Activated CD8-positive, alpha-beta memory T cell treated with anti-CD3 and anti-CD28 coated beads, Interleukin-2, amount 10 ng/mL, durations not matched to agents 7 days and 5 days (primary cell): ENCODE measurements around the gene MS4A18. TPM values are rescaled to one million over a fixed set of nuclear protein-coding genes. Genes with fewer than 3 reads are reported as not detected.

Experiments
- ATAC-seq: fragments of 150-1000 bp; cut with Tn5 transposase; one replicate; pipeline ENCODE4 v1.10.0; 2021; ENCODE audit warnings: moderate library complexity
- CTCF ChIA-PET: fragments of 350-600 bp; sonication (Branson Sonifier 250); formaldehyde crosslinking; loops from one replicate; lab custom pipeline; 2021; ENCODE audit warnings: antibody characterized with exemption; lab: Charles Lee
- DNase-seq: peaks from one replicate; pipeline ENCODE4 v3.0.0-alpha.2; 2020
- H3K27ac Mint-ChIP-seq: one replicate; pipeline ENCODE4 v1.8.0; 2021; ENCODE audit warnings: mild to moderate bottlenecking, mixed read lengths
- H3K27me3 Mint-ChIP-seq: one replicate; pipeline ENCODE4 v1.8.0; 2021; ENCODE audit warnings: mixed read lengths
- H3K36me3 Mint-ChIP-seq: one replicate; pipeline ENCODE4 v1.8.0; 2021; ENCODE audit warnings: mild to moderate bottlenecking, mixed read lengths
- H3K4me1 Mint-ChIP-seq: one replicate; pipeline ENCODE4 v1.8.0; 2021; ENCODE audit warnings: mixed read lengths
- H3K4me3 Mint-ChIP-seq: one replicate; pipeline ENCODE4 v1.8.0; 2021; ENCODE audit warnings: mild to moderate bottlenecking, moderate library complexity, mixed read lengths
- H3K9me3 Mint-ChIP-seq: one replicate; pipeline ENCODE4 v1.8.0; 2022; ENCODE audit warnings: low read depth, mixed read lengths
- total RNA-seq, 2 experiments: library from RNA; stranded (reverse); gene quantifications; one replicate each; pipeline ENCODE4 v1.2.3, GENCODE V29; 2021

The MS4A18 gene
- total RNA-seq, 2 experiments from 2014 or later: not detected

- Mint-ChIP-seq H3K36me3 (no peaks in the 10 kb centered on the region), H3K27ac (no peak overlapping the region), H3K4me3 (no peak overlapping the region), H3K27me3 (peaks cover 10% of the 10 kb centered on the region), H3K9me3 (no peaks in the 10 kb centered on the region), H3K4me1 (peaks cover 5% of the 10 kb centered on the region)
- ATAC-seq (no peak), DNase-seq (no peak)
- CTCF ChIA-PET: interaction anchor here (0.8 to 6.4 kb wide), 12 partner anchors 9 to 412 kb away, joined by 3 to 46 read pairs (median 4); partner anchors contain the start of gene MS4A10
Observed at GRCh38 chr11:60776167-60776566, 51.6 kb downstream of the MS4A18 start.

- DNase-seq: no peak
- Mint-ChIP-seq H3K4me1 (peaks cover 5% of the 10 kb centered on the region), H3K27me3 (peaks cover 10% of the 10 kb centered on the region), H3K36me3 (no peaks in the 10 kb centered on the region), H3K27ac (no peak overlapping the region), H3K9me3 (no peaks in the 10 kb centered on the region), H3K4me3 (no peak overlapping the region)
- CTCF ChIA-PET: interaction anchor here (1.1 to 6.4 kb wide), 5 partner anchors 12 to 122 kb away, joined by 3 to 46 read pairs (median 30); no protein-coding TSS in a partner anchor
- ATAC-seq: no peak
Observed at GRCh38 chr11:60777106-60777505, 52.6 kb downstream of the MS4A18 start.

- no peak for DNase-seq
- H3K4me1 Mint-ChIP-seq: peaks cover 5% of the 10 kb centered on the region
- peaks cover 10% of the 10 kb centered on the region for H3K27me3 Mint-ChIP-seq
- no peaks in the 10 kb centered on the region for H3K36me3 Mint-ChIP-seq
- H3K4me3 Mint-ChIP-seq: no peak overlapping the region
- H3K27ac Mint-ChIP-seq: no peak overlapping the region
- CTCF ChIA-PET: interaction anchor here (1.1 to 6.4 kb wide), 5 partner anchors 13 to 122 kb away, joined by 3 to 46 read pairs (median 11); no protein-coding TSS in a partner anchor
- no peak for ATAC-seq
- H3K9me3 Mint-ChIP-seq: no peaks in the 10 kb centered on the region
Observed at GRCh38 chr11:60777572-60777971, 53.1 kb downstream of the MS4A18 start.

GRCh38 chr11:60780065-60780464 is 55.5 kb downstream of the MS4A18 start:
- H3K9me3 Mint-ChIP-seq: no peaks in the 10 kb centered on the region
- H3K4me3 Mint-ChIP-seq: no peak overlapping the region
- H3K4me1 Mint-ChIP-seq: peaks cover 4% of the 10 kb centered on the region
- ATAC-seq (no peak), DNase-seq (no peak)
- no peak overlapping the region for H3K27ac Mint-ChIP-seq
- peaks cover 10% of the 10 kb centered on the region for H3K27me3 Mint-ChIP-seq
- no peaks in the 10 kb centered on the region for H3K36me3 Mint-ChIP-seq
- CTCF ChIA-PET: interaction anchor here (0.5 to 6.4 kb wide), 6 partner anchors 15 to 1036 kb away, joined by 3 to 46 read pairs (median 7); no protein-coding TSS in a partner anchor

- Mint-ChIP-seq H3K4me3 (no peak overlapping the region), H3K36me3 (no peaks in the 10 kb centered on the region), H3K27ac (no peak overlapping the region), H3K9me3 (no peaks in the 10 kb centered on the region), H3K27me3 (peaks cover 8% of the 10 kb centered on the region), H3K4me1 (no peaks in the 10 kb centered on the region)
- ATAC-seq (no peak), DNase-seq (no peak)
- CTCF ChIA-PET: interaction anchor here (0.8 to 1.2 kb wide), 2 partner anchors 19 to 107 kb away, joined by 3 read pairs; no protein-coding TSS in a partner anchor
Observed at GRCh38 chr11:60780774-60781173, 56.3 kb downstream of the MS4A18 start.

- Mint-ChIP-seq H3K27ac (no peak overlapping the region), H3K9me3 (no peaks in the 10 kb centered on the region), H3K36me3 (no peaks in the 10 kb centered on the region), H3K4me3 (no peak overlapping the region), H3K4me1 (no peaks in the 10 kb centered on the region), H3K27me3 (peaks cover 8% of the 10 kb centered on the region)
- no peak for DNase-seq
- CTCF ChIA-PET: interaction anchor here (1.2 to 1.8 kb wide), 2 partner anchors 49 to 106 kb away, joined by 3 to 4 read pairs; no protein-coding TSS in a partner anchor
- ATAC-seq: no peak
Observed at GRCh38 chr11:60781286-60781980, 56.9 kb downstream of the MS4A18 start.

GRCh38 chr11:60781981-60782316 is 57.4 kb downstream of the MS4A18 start:
- no peaks in the 10 kb centered on the region for H3K36me3 Mint-ChIP-seq
- no peak overlapping the region for H3K27ac Mint-ChIP-seq
- H3K9me3 Mint-ChIP-seq: no peaks in the 10 kb centered on the region
- H3K4me1 Mint-ChIP-seq: no peaks in the 10 kb centered on the region
- CTCF ChIA-PET: interaction anchor here (1.8 kb wide), 1 partner anchor 49 kb away, joined by 4 read pairs; no protein-coding TSS in a partner anchor
- no peak for ATAC-seq
- H3K4me3 Mint-ChIP-seq: no peak overlapping the region
- H3K27me3 Mint-ChIP-seq: peaks cover 8% of the 10 kb centered on the region
- no peak for DNase-seq

GRCh38 chr11:60782393-60783140 is 58.0 kb downstream of the MS4A18 start:
- no peaks in the 10 kb centered on the region for H3K36me3 Mint-ChIP-seq
- DNase-seq: no peak
- no peak for ATAC-seq
- peaks cover 7% of the 10 kb centered on the region for H3K27me3 Mint-ChIP-seq
- H3K4me1 Mint-ChIP-seq: no peaks in the 10 kb centered on the region
- H3K4me3 Mint-ChIP-seq: no peak overlapping the region
- no peak overlapping the region for H3K27ac Mint-ChIP-seq
- CTCF ChIA-PET: interaction anchor here (1.8 kb wide), 1 partner anchor 48 kb away, joined by 4 read pairs; no protein-coding TSS in a partner anchor
- H3K9me3 Mint-ChIP-seq: no peaks in the 10 kb centered on the region

GRCh38 chr11:60783141-60783484 is 58.6 kb downstream of the MS4A18 start:
- Mint-ChIP-seq H3K36me3 (no peaks in the 10 kb centered on the region), H3K27me3 (peaks cover 4% of the 10 kb centered on the region), H3K4me3 (no peak overlapping the region), H3K4me1 (no peaks in the 10 kb centered on the region), H3K9me3 (no peaks in the 10 kb centered on the region), H3K27ac (no peak overlapping the region)
- ATAC-seq (no peak), DNase-seq (no peak)
- CTCF ChIA-PET: interaction anchor here (1.7 to 1.8 kb wide), 2 partner anchors 48 kb away, joined by 4 to 5 read pairs; no protein-coding TSS in a partner anchor

- CTCF ChIA-PET: interaction anchor here (1.7 kb wide), 1 partner anchor 47 kb away, joined by 5 read pairs; no protein-coding TSS in a partner anchor
- ATAC-seq: no peak
- no peak for DNase-seq
- H3K4me3 Mint-ChIP-seq: no peak overlapping the region
- H3K36me3 Mint-ChIP-seq: no peaks in the 10 kb centered on the region
- no peak overlapping the region for H3K27ac Mint-ChIP-seq
- H3K27me3 Mint-ChIP-seq: no peaks in the 10 kb centered on the region
- H3K9me3 Mint-ChIP-seq: no peaks in the 10 kb centered on the region
- H3K4me1 Mint-ChIP-seq: no peaks in the 10 kb centered on the region
Observed at GRCh38 chr11:60783911-60784310, 59.4 kb downstream of the MS4A18 start.

GRCh38 chr11:60785136-60785535 is 60.6 kb downstream of the MS4A18 start, which contains the start of gene MS4A10:
TSS of gene MS4A10 (plus strand) at chr11:60785333. CDS start at chr11:60790336, 5,003 bp downstream.
- CTCF ChIA-PET: interaction anchor here (1.7 to 2.1 kb wide), 2 partner anchors 10 to 46 kb away, joined by 4 to 5 read pairs; no protein-coding TSS in a partner anchor

GRCh38 chr11:60785806-60786361 is 61.4 kb downstream of the MS4A18 start:
- no peak for ATAC-seq
- Mint-ChIP-seq H3K27me3 (no peaks in the 10 kb centered on the region), H3K27ac (no peak overlapping the region), H3K4me1 (no peaks in the 10 kb centered on the region), H3K36me3 (no peaks in the 10 kb centered on the region), H3K9me3 (no peaks in the 10 kb centered on the region), H3K4me3 (no peak overlapping the region)
- CTCF ChIA-PET: interaction anchor here (2.1 kb wide), 1 partner anchor 10 kb away, joined by 4 read pairs; no protein-coding TSS in a partner anchor
- no peak for DNase-seq

More at GRCh38 chr11:60785136-60785535, 60.6 kb downstream of the MS4A18 start, which contains the start of gene MS4A10:
- ATAC-seq: no peak
- Mint-ChIP-seq H3K9me3 (no peaks in the 10 kb centered on the region), H3K27me3 (no peaks in the 10 kb centered on the region), H3K27ac (no peak within 1 kb of the TSS), H3K36me3 (no peaks in the 10 kb centered on the region), H3K4me3 (no peak within 1 kb of the TSS), H3K4me1 (no peaks in the 10 kb centered on the region)
- no peak for DNase-seq
